Measurements from ENCODE around the gene SMIM29.

DNA sequence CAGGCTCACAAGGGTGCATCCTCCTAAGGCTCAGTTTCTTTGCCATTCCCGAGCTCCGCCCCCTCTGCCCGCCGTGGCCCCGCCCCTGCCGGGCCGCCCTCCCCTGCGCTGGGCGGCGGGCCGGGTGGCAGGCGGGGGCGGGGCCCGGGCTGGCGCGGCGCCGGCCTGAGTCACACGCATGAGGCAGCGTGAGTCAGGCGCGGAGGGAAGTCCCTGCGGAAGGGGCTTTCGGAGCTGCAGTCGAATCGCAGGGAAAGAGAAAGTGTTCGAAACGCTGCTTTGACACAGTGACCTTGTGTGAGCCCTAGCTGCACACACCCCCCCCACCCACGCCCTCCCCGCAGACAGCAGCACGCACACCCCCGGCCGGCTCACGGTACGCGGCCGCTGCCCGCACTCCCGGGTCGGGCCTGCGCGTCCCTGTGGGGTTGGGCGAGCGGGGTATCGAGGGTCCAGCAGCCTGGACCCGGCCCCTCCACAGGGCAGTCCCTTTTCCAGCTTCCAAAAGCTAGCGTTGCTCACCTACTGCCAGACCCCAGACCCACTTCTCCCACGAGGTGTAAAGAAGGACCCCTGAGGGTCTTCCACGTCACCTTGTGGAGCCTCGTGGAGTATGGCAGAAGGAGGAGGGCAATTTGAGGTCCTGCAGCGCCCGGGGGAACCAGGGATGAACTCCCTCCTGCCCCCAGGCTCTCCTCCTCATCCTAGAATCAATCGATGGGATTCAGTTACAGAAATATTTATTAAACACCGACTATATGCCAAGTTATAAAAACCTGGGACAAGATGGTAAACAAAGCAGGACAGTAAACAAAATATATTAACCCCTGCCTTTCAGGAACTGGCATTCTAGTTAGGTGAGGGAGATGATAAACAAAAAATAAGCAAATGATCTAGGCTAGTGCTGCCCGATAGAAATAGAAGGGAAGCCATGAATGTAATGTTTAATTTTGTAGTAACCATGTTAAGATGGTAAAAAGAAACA lies 24.6 kb downstream of the SMIM29 start:
- TF ChIP-seq POLR2A (IDR thresholded peaks at IDR 0.05), result peak; percentile 35 to 74
- TF ChIP-seq, protein P1, sequence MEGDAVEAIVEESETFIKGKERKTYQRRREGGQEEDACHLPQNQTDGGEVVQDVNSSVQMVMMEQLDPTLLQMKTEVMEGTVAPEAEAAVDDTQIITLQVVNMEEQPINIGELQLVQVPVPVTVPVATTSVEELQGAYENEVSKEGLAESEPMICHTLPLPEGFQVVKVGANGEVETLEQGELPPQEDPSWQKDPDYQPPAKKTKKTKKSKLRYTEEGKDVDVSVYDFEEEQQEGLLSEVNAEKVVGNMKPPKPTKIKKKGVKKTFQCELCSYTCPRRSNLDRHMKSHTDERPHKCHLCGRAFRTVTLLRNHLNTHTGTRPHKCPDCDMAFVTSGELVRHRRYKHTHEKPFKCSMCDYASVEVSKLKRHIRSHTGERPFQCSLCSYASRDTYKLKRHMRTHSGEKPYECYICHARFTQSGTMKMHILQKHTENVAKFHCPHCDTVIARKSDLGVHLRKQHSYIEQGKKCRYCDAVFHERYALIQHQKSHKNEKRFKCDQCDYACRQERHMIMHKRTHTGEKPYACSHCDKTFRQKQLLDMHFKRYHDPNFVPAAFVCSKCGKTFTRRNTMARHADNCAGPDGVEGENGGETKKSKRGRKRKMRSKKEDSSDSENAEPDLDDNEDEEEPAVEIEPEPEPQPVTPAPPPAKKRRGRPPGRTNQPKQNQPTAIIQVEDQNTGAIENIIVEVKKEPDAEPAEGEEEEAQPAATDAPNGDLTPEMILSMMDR (IDR thresholded peaks at IDR 0.05), result no peak
